OCI-LY7 (cell line): ENCODE results near the gene DHPS.

Source experiments
- EZH2phosphoT487 ChIP-seq: fragments of 200-600 bp; sonication (generic); IDR thresholded peaks from 2 replicates; pipeline ENCODE4 v1.6.1; 2018; ENCODE audit warnings: low read depth, borderline replicate concordance, mild to moderate bottlenecking, mixed run types, antibody characterized with exemption, low read length, moderate library complexity, mixed read lengths
- TF ChIP-seq, protein P1 (sequence below): fragments of 200-600 bp; sonication (generic); conservative IDR thresholded peaks from 2 replicates; pipeline ENCODE4 v1.5.1; 2014; ENCODE audit warnings: mild to moderate bottlenecking, antibody characterized with exemption, low read length, moderate library complexity, mixed read lengths

DNA sequence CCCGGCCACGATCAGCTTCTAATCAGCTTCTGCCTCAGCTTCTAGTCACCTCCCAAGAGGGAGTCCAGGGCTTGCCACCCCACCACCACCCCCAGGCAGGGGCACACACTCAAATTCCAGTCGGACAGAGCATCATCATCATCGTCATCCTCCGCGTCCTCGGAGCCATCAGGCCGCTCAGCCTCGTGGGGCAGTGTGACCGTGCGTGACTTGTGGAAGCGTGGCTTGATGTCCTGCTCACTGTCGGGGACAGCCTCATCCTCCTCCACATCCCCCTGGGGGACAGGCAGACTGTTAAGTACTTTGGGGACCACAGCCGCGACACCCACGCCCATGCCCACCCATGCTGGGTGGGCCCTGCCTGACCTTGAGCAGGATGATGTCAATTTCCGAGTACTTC lies 29.5 kb upstream of the DHPS start:
- TF ChIP-seq EZH2phosphoT487 = no peak
- TF ChIP-seq, protein P1, sequence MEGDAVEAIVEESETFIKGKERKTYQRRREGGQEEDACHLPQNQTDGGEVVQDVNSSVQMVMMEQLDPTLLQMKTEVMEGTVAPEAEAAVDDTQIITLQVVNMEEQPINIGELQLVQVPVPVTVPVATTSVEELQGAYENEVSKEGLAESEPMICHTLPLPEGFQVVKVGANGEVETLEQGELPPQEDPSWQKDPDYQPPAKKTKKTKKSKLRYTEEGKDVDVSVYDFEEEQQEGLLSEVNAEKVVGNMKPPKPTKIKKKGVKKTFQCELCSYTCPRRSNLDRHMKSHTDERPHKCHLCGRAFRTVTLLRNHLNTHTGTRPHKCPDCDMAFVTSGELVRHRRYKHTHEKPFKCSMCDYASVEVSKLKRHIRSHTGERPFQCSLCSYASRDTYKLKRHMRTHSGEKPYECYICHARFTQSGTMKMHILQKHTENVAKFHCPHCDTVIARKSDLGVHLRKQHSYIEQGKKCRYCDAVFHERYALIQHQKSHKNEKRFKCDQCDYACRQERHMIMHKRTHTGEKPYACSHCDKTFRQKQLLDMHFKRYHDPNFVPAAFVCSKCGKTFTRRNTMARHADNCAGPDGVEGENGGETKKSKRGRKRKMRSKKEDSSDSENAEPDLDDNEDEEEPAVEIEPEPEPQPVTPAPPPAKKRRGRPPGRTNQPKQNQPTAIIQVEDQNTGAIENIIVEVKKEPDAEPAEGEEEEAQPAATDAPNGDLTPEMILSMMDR = no peak
